MM.1S (cell line): ENCODE measurements around the gene PRRX2.
"Not testable (repeated sequence)": the region's sequence is repeated elsewhere in the genome, so short reads cannot be mapped to it uniquely, and the experiment has no call there.

ENCODE experiments used
- DNase-seq: peaks from one replicate; pipeline ENCODE4 v3.0.0-alpha.2; 2015
- H2AFZ ChIP-seq: fragments of 300-600 bp; sonication (generic); 2 replicates; pipeline ENCODE4 v1.6.0; 2016; ENCODE audit warnings: antibody characterized with exemption, low read length
- H3F3A ChIP-seq: fragments of 300-600 bp; sonication (generic); 2 replicates; pipeline ENCODE4 v1.6.1; 2016; ENCODE audit warnings: mild to moderate bottlenecking, antibody characterized with exemption, low read length, moderate library complexity, mixed read lengths; ENCODE audit not compliant: insufficient read depth
- H3K27ac ChIP-seq: fragments of 300-600 bp; sonication (generic); 2 replicates; pipeline ENCODE4 v1.5.1; 2016; ENCODE audit warnings: mild to moderate bottlenecking, low read length
- H3K27me3 ChIP-seq: fragments of 300-600 bp; sonication (generic); replicated peaks from 2 replicates; pipeline ENCODE4 v1.6.0; 2016; ENCODE audit warnings: low read length; ENCODE audit not compliant: insufficient read depth
- H3K36me3 ChIP-seq: fragments of 300-600 bp; sonication (generic); replicated peaks from 2 replicates; pipeline ENCODE4 v1.6.1; 2016; ENCODE audit warnings: mild to moderate bottlenecking, low read length, mixed read lengths; ENCODE audit not compliant: insufficient read depth
- H3K4me1 ChIP-seq: fragments of 300-600 bp; sonication (generic); 2 replicates; pipeline ENCODE4 v1.6.1; 2016; ENCODE audit warnings: low read length, mixed read lengths
- H3K4me2 ChIP-seq: fragments of 300-600 bp; sonication (generic); 2 replicates; pipeline ENCODE4 v1.6.0; 2016; ENCODE audit warnings: low read depth, low read length
- H3K4me3 ChIP-seq: fragments of 300-600 bp; sonication (generic); 2 replicates; pipeline ENCODE4 v1.5.1; 2016; ENCODE audit warnings: low read length, mixed read lengths
- H3K79me2 ChIP-seq: fragments of 300-600 bp; sonication (generic); 2 replicates; pipeline ENCODE4 v1.6.1; 2016; ENCODE audit warnings: mixed run types, low read length, mixed read lengths
- H3K9ac ChIP-seq: fragments of 300-600 bp; sonication (generic); 2 replicates; pipeline ENCODE4 v1.6.1; 2016; ENCODE audit warnings: low read length, mixed read lengths
- H3K9me2 ChIP-seq: fragments of 300-600 bp; sonication (generic); replicated peaks from 2 replicates; pipeline ENCODE4 v1.6.1; 2016; ENCODE audit warnings: mild to moderate bottlenecking, low read length, mixed read lengths; ENCODE audit not compliant: insufficient read depth
- H3K9me3 ChIP-seq: fragments of 300-600 bp; sonication (generic); replicated peaks from 2 replicates; pipeline ENCODE4 v1.6.1; 2016; ENCODE audit warnings: mild to moderate bottlenecking, low read length, mixed read lengths; ENCODE audit not compliant: insufficient read depth
- H4K20me1 ChIP-seq: fragments of 300-600 bp; sonication (generic); 2 replicates; pipeline ENCODE4 v1.6.1; 2016; ENCODE audit warnings: mild to moderate bottlenecking, low read length, moderate library complexity, mixed read lengths; ENCODE audit not compliant: insufficient read depth
- EZH2 ChIP-seq: fragments of 300-600 bp; sonication (generic); optimal IDR thresholded peaks from 2 replicates; pipeline ENCODE3; 2017; ENCODE audit warnings: low read depth, mild to moderate bottlenecking, antibody characterized with exemption, low read length, mixed read lengths
- EZH2phosphoT487 ChIP-seq: fragments of 300-600 bp; sonication (generic); IDR thresholded peaks from 2 replicates; pipeline ENCODE4 v1.6.1; 2018; ENCODE audit warnings: antibody characterized with exemption, low read length
- TF ChIP-seq, protein P1 (sequence below): fragments of 300-600 bp; sonication (generic); IDR thresholded peaks from 2 replicates; pipeline ENCODE4 v1.5.1; 2016; ENCODE audit warnings: antibody characterized with exemption, low read length, mixed read lengths

Gene PRRX2

DNA sequence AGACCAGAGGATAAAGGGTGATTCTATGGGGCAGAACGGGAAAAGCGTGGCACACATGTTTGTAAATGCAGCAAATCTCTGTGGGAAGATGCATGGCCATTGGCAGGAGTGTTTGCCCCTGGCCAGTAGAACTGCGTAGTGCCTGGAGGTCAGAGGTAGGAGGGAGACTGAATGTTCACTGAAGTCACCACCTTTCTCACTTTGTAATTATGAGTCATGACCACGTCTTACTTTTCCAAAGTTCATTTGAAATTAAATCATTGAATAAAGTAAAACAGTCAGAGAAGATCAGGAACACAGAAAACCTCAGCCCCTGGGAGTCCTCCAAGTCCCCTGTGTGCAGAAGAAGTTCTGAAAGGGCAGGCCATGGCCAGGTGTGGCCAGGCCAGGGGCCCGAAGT lies 82.8 kb downstream of the PRRX2 start:
- H3K36me3 ChIP-seq: no peaks in the 10 kb centered on the region

DNA sequence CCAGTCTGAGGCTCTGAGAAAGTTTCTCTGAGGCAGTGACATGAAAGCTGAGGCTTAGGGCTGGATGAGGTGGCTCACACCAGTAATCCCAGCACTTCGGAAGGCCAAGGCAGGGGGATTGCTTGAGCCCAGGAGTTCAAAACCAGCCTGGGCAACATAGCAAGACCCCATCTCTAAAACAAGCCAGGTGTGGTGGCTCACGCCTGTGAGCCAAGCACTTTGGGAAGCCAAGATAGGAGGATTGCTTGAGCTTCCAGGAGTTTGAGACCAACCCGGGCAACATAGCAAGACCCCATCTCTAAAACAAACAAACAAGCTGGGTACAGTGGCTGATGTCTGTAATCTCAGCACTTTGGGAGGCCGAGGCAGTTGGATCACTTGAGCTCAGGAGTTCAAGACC lies 83.6 kb downstream of the PRRX2 start:
- not testable (repeated sequence) for H4K20me1 ChIP-seq, H3K4me1 ChIP-seq, H3K9me2 ChIP-seq, DNase-seq, H3K79me2 ChIP-seq, H3K36me3 ChIP-seq, H2AFZ ChIP-seq, H3F3A ChIP-seq, H3K4me3 ChIP-seq, H3K9me3 ChIP-seq, H3K9ac ChIP-seq, H3K27ac ChIP-seq, H3K4me2 ChIP-seq
- peaks cover 98% of the 10 kb centered on the region for H3K27me3 ChIP-seq

More for the DNA sequence above, 82.8 kb downstream of the PRRX2 start:
- no peaks in the 10 kb centered on the region for H3K4me1 ChIP-seq
- H3K9me3 ChIP-seq: no peaks in the 10 kb centered on the region
- no peak overlapping the region for H2AFZ ChIP-seq
- peaks cover 98% of the 10 kb centered on the region for H3K27me3 ChIP-seq
- no peak overlapping the region for H3K4me3 ChIP-seq
- DNase-seq: no peak
- no peaks in the 10 kb centered on the region for H4K20me1 ChIP-seq
- no peaks in the 10 kb centered on the region for H3F3A ChIP-seq
- no peak for TF ChIP-seq EZH2phosphoT487
- no peak overlapping the region for H3K9ac ChIP-seq
- no peak overlapping the region for H3K27ac ChIP-seq
- H3K9me2 ChIP-seq: no peaks in the 10 kb centered on the region
- no peaks in the 10 kb centered on the region for H3K79me2 ChIP-seq
- no peak overlapping the region for H3K4me2 ChIP-seq

GRCh38 chr9:129749575-129749974 lies 84.1 kb downstream of the PRRX2 start:
- H3K9ac ChIP-seq: no peak overlapping the region
- no peaks in the 10 kb centered on the region for H3K9me3 ChIP-seq
- no peak overlapping the region for H2AFZ ChIP-seq
- no peak overlapping the region for H3K27ac ChIP-seq
- H3K9me2 ChIP-seq: no peaks in the 10 kb centered on the region
- no peak overlapping the region for H3K4me2 ChIP-seq
- H3K4me3 ChIP-seq: no peak overlapping the region
- no peaks in the 10 kb centered on the region for H3K36me3 ChIP-seq
- H3F3A ChIP-seq: no peaks in the 10 kb centered on the region
- no peaks in the 10 kb centered on the region for H3K79me2 ChIP-seq
- no peak for DNase-seq
- TF ChIP-seq, protein P1, sequence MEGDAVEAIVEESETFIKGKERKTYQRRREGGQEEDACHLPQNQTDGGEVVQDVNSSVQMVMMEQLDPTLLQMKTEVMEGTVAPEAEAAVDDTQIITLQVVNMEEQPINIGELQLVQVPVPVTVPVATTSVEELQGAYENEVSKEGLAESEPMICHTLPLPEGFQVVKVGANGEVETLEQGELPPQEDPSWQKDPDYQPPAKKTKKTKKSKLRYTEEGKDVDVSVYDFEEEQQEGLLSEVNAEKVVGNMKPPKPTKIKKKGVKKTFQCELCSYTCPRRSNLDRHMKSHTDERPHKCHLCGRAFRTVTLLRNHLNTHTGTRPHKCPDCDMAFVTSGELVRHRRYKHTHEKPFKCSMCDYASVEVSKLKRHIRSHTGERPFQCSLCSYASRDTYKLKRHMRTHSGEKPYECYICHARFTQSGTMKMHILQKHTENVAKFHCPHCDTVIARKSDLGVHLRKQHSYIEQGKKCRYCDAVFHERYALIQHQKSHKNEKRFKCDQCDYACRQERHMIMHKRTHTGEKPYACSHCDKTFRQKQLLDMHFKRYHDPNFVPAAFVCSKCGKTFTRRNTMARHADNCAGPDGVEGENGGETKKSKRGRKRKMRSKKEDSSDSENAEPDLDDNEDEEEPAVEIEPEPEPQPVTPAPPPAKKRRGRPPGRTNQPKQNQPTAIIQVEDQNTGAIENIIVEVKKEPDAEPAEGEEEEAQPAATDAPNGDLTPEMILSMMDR: no peak
- no peak for TF ChIP-seq EZH2
- TF ChIP-seq EZH2phosphoT487: no peak
- H4K20me1 ChIP-seq: no peaks in the 10 kb centered on the region
- peaks cover 98% of the 10 kb centered on the region for H3K27me3 ChIP-seq
- H3K4me1 ChIP-seq: no peaks in the 10 kb centered on the region

- no peaks in the 10 kb centered on the region for H3K36me3 ChIP-seq
- H3K9me3 ChIP-seq: no peaks in the 10 kb centered on the region
- no peak overlapping the region for H3K9ac ChIP-seq
- H3K9me2 ChIP-seq: no peaks in the 10 kb centered on the region
- no peaks in the 10 kb centered on the region for H3K79me2 ChIP-seq
- H2AFZ ChIP-seq: no peak overlapping the region
- no peaks in the 10 kb centered on the region for H3F3A ChIP-seq
- H3K27me3 ChIP-seq: peaks cover 98% of the 10 kb centered on the region
- no peaks in the 10 kb centered on the region for H4K20me1 ChIP-seq
- H3K27ac ChIP-seq: no peak overlapping the region
- no peak overlapping the region for H3K4me2 ChIP-seq
- H3K4me3 ChIP-seq: no peak overlapping the region
- H3K4me1 ChIP-seq: no peaks in the 10 kb centered on the region
- TF ChIP-seq EZH2phosphoT487: no peak
- TF ChIP-seq, protein P1: no peak
- no peak for TF ChIP-seq EZH2
- no peak for DNase-seq
Observed at GRCh38 chr9:129750013-129750638, 84.7 kb downstream of the PRRX2 start.
